Esophagus muscularis mucosa (tissue), 4 donors: ENCODE measurements around the gene KCNA1. TPM values are rescaled to one million over a fixed set of nuclear protein-coding genes. Genes with fewer than 3 reads are reported as not detected.

Experiments used
- DNase-seq: peaks from one replicate; pipeline ENCODE4 v3.0.0-alpha.2; 2017; ENCODE audit errors: extremely low spot score
- H3K27ac ChIP-seq, 4 donors: fragments of 200-600 bp; sonication (generic); replicated peaks in 1 of 4; 1 replicate in 3 of 4; 2 replicates in 1 of 4; pipeline ENCODE4 v1.5.1; 2016 to 2019; ENCODE audit warnings: mild to moderate bottlenecking in 1 of 4
- H3K27me3 ChIP-seq, 4 donors: fragments of 200-600 bp; sonication (generic); one replicate each; pipeline versions ENCODE4 v1.5.1 to v1.6.0; 2016 to 2019
- H3K36me3 ChIP-seq, 4 donors: fragments of 200-600 bp; sonication (generic); one replicate each; pipeline ENCODE4 v1.5.1; 2016 to 2019
- H3K4me1 ChIP-seq, 4 donors: fragments of 200-600 bp; sonication (generic); one replicate each; pipeline ENCODE4 v1.5.1; 2016 to 2019
- H3K4me3 ChIP-seq, 4 donors: fragments of 200-600 bp; sonication (generic); 1 replicate in 2 of 4; 2 replicates in 2 of 4; pipeline ENCODE4 v1.5.1; 2016 to 2019; ENCODE audit warnings: mild to moderate bottlenecking in 4 of 4, moderate library complexity in 1 of 4
- H3K9me3 ChIP-seq, 4 donors: fragments of 200-600 bp; sonication (generic); 1 replicate in 3 of 4; 2 replicates in 1 of 4; pipeline ENCODE4 v1.5.1; 2016 to 2019
- EP300 ChIP-seq: sonication (generic); formaldehyde crosslinking; IDR thresholded peaks from one replicate; pipeline ENCODE4 v1.6.1; 2017; ENCODE audit warnings: antibody characterized with exemption
- POLR2A ChIP-seq: fragments of 450-650 bp; IDR thresholded peaks from one replicate; pipeline ENCODE4 v1.6.1; 2017; ENCODE audit warnings: antibody characterized with exemption, moderate library complexity, mild to moderate bottlenecking, low read depth
- POLR2AphosphoS5 ChIP-seq, 2 donors: sonication (generic); formaldehyde crosslinking; IDR thresholded peaks; one replicate each; pipeline ENCODE4 v1.6.1; 2017; ENCODE audit warnings: antibody characterized with exemption in 2 of 2
- WGBS: methylation state at CpG from one replicate; pipeline ENCODE4 v1.1.5; 2018; 5-methylcytosine and 5-hydroxymethylcytosine counted together
- intact Hi-C: fragments of 100-400 bp; cut with DNase I; formaldehyde crosslinking; loops from one replicate; pipeline ENCODE4 v1.15.1; 2023
- total RNA-seq, 4 donors: library from RNA; depleted of rRNA; stranded (reverse); fragments of >200 nt; gene quantifications; one replicate each; pipeline versions ENCODE4 v1.1.0 to v1.2.1, GENCODE V29; 2016
- TF ChIP-seq, protein P1 (sequence below), 3 experiments: fragments of 200-600 bp in 2 of 3; fragments of 450-650 bp in 1 of 3; sonication (generic) in 2 of 3; IDR thresholded peaks; one replicate each; pipeline ENCODE4 v1.5.1; 2017 to 2019; ENCODE audit warnings: antibody characterized with exemption in 3 of 3, mild to moderate bottlenecking in 2 of 3, moderate library complexity in 1 of 3

Gene KCNA1
- total RNA-seq, 4 donors from 2014 or later: 0.17 to 0.71 TPM; not detected in 2

DNA sequence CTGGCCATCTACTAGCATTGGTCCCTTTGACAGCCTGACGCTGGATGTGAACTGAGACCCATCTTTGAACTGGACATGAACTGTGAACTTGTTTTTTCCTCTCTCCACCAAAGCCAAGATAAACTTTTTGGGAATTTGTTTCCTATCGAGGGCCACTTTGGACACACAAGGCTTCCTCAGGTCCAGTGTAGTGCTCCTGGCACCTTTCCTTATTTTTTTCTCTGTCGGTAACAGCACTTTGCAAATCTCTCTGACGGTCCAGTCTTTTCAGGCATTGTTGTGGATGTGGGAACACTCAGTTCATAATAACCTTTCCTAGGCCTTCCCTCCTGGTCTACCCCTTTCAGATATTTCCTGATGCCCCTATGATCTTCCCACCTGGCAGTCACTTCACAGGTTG lies 5.0 kb downstream of the KCNA1 start:
- Histone ChIP-seq H3K4me3 (no peak overlapping the region), H3K9me3 (no peaks in the 10 kb centered on the region), H3K36me3 (no peaks in the 10 kb centered on the region), H3K27me3 (peaks cover 0 to 52% (median 24%) of the 10 kb centered on the region in 4 donors), H3K27ac (no peak overlapping the region), H3K4me1 (peaks cover 15 to 18% (median 18%) of the 10 kb centered on the region in 4 donors)
- TF ChIP-seq POLR2A (no peak), EP300 (no peak), POLR2AphosphoS5 (IDR thresholded peaks at IDR 0.05) (no peak)
- TF ChIP-seq, protein P1, sequence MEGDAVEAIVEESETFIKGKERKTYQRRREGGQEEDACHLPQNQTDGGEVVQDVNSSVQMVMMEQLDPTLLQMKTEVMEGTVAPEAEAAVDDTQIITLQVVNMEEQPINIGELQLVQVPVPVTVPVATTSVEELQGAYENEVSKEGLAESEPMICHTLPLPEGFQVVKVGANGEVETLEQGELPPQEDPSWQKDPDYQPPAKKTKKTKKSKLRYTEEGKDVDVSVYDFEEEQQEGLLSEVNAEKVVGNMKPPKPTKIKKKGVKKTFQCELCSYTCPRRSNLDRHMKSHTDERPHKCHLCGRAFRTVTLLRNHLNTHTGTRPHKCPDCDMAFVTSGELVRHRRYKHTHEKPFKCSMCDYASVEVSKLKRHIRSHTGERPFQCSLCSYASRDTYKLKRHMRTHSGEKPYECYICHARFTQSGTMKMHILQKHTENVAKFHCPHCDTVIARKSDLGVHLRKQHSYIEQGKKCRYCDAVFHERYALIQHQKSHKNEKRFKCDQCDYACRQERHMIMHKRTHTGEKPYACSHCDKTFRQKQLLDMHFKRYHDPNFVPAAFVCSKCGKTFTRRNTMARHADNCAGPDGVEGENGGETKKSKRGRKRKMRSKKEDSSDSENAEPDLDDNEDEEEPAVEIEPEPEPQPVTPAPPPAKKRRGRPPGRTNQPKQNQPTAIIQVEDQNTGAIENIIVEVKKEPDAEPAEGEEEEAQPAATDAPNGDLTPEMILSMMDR (IDR thresholded peaks at IDR 0.05): no peak
- no peak for DNase-seq
- WGBS: 90% methylated on average over 4 of the region's 4 CpGs
- intact Hi-C loops: no loop called here

DNA sequence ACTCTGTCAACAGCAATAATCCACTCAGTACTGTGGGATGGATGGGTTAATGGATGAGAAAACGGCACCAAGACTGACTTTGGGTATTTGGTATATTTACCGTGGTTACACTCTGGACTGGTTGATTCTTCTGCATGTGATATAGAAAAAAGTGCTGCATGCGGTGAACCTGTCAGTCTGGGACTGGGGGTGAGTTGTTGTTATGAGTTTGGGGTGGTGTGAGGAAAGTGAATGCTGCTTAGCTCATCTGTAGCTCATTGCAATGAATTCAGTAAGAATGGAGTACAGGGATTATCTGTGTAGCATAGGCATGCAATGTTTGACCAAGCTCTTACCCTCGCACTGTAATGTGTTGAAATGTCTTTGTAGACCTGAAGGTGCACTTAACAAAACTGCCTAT lies 6.0 kb downstream of the KCNA1 start:
- Histone ChIP-seq H3K4me3 (no peak overlapping the region), H3K9me3 (no peaks in the 10 kb centered on the region), H3K36me3 (no peaks in the 10 kb centered on the region), H3K4me1 (peaks cover 5 to 8% (median 7%) of the 10 kb centered on the region in 4 donors), H3K27ac (no peak overlapping the region), H3K27me3 (peaks cover 0 to 51% (median 14%) of the 10 kb centered on the region in 4 donors)
- DNase-seq: no peak
- TF ChIP-seq, protein P1 (IDR thresholded peaks at IDR 0.05): no peak
- intact Hi-C loops: no loop called here
- 92% methylated on average over 4 of the region's 4 CpGs for WGBS

DNA sequence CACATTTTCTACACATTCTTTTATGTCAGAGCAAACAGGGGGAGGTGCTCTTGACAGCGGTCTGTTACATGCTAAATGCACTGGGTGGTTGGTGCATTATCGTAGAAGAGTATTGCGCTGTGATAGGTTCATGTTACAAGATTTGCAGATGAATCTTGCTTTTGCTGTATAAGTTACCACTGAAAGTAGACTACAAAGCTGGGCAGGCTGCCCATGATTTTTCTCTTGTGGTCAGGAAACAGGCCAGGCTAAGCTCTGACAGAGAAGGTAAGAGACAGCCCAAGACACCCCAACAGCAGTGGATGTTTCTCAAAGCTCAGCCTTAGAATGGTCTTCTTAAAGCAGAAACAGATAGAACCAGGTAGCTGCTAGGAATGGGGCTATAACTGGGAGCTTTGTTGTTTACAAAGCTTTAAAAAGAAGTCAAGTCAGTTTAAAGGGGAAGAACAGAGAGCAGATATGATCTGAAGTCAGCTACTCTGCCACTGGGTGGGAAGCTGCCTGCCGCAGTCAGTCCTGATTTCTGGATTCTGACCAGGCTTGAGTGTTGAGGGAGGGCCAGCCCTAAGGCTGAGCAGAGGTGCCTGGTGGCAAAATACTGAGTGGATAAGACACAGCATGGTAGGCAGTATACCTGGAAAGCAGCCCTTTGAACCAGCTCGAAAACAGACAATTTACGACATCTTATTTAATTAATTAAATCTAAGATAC lies 9.4 kb downstream of the KCNA1 start:
- peaks cover 0 to 33% (median 0%) of the 10 kb centered on the region in 4 donors for H3K27me3 ChIP-seq
- no peak overlapping the region for H3K4me3 ChIP-seq
- intact Hi-C loops: no loop called here
- H3K9me3 ChIP-seq: no peaks in the 10 kb centered on the region
- no peak overlapping the region for H3K27ac ChIP-seq
- H3K4me1 ChIP-seq: no peaks in the 10 kb centered on the region
- no peaks in the 10 kb centered on the region for H3K36me3 ChIP-seq
- TF ChIP-seq EP300 (no peak), POLR2AphosphoS5 (IDR thresholded peaks at IDR 0.05) (no peak), POLR2A (no peak)
- WGBS: 75% methylated on average over 6 of the region's 6 CpGs
- no peak for DNase-seq

DNA sequence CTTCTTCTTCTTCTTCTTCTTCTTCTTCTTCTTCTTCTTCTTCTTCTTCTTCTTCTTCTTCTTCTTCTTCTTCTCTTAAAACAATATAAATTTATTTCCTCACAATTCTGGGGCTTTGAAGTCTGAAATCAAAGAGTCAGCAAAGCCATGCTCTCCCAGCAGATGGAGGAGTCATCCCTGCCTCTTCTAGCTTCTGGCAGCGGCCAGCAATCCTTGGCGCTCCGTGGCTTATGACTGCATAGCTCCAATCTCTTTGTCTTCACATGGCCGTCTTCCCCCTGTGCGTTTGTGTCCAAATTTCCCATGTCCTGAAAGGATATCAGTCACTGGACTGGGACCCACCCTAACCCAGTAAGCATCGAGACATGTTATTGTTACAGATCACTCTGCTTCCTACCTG lies 22.9 kb downstream of the KCNA1 start:
- TF ChIP-seq POLR2AphosphoS5 (IDR thresholded peaks at IDR 0.05) (no peak), EP300 (no peak)
- 86% methylated on average over 6 of the region's 6 CpGs for WGBS
- Histone ChIP-seq H3K4me1 (no peaks in the 10 kb centered on the region), H3K36me3 (no peaks in the 10 kb centered on the region), H3K27ac (no peak overlapping the region), H3K9me3 (no peaks in the 10 kb centered on the region), H3K4me3 (no peak overlapping the region), H3K27me3 (peaks cover 0 to 31% (median 0%) of the 10 kb centered on the region in 4 donors)
- intact Hi-C loops: no loop called here
- no peak for DNase-seq

DNA sequence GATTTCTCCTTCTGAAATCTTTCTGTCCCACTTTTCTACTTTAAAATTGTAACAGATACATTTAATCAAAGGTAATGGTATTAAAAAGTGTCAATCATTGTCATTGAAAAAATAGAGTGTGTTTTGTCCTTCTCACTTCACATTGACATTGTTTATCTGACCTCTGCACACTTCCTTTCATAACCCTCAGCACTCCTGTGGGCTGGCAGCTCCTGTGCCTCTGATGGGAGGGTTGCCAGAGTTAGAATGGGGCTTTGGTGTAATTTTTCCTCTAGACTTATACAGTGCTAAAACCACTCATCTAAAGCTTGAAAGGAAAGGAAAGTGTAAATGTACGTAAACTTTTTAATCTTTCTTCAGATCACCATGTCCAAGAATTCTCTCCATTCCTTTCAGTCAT lies 23.7 kb downstream of the KCNA1 start:
- intact Hi-C loops: no loop called here
- H3K4me1 ChIP-seq: no peaks in the 10 kb centered on the region
- peaks cover 0 to 36% (median 0%) of the 10 kb centered on the region in 4 donors for H3K27me3 ChIP-seq
- TF ChIP-seq POLR2A: no peak
- no peak for DNase-seq
- no peak overlapping the region for H3K4me3 ChIP-seq
- H3K27ac ChIP-seq: no peak overlapping the region
- no peaks in the 10 kb centered on the region for H3K9me3 ChIP-seq
- 71% methylated on average over 1 of the region's 1 CpG for WGBS
- H3K36me3 ChIP-seq: no peaks in the 10 kb centered on the region

DNA sequence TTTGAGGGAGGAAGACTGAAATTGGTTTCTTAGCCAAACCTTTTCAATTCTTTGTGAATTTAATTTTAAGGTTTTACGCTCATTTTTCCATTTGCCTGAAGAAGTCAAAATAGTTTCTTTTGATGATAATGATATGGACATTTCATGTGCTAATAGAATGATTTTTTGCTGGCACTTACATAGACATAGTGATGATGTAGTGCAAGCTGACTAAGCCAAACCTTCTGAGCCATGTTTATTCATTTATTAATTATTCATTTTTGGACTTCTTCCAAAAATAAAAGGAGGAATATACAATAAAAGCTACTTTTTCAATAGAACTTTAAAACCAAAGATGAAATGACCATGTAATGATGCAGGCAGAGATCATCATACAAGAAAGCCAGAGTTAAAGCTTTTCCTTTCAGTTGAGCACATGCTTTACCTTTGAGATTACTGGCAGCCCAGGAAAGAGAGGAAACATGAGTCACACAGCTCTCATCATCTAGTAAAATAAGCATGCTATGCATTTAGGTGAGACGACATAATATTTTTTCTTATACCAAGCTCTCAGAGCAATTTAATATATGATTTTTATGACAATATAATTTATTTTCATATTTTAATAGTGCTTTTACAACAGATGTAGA lies 24.8 kb downstream of the KCNA1 start:
- DNase-seq: no peak
- Histone ChIP-seq H3K27me3 (peaks cover 0 to 39% (median 0%) of the 10 kb centered on the region in 4 donors), H3K4me1 (no peaks in the 10 kb centered on the region), H3K9me3 (no peaks in the 10 kb centered on the region), H3K4me3 (no peak overlapping the region), H3K27ac (no peak overlapping the region), H3K36me3 (no peaks in the 10 kb centered on the region)
- TF ChIP-seq, protein P1 (IDR thresholded peaks at IDR 0.05): no peak
- 63% methylated on average over 2 of the region's 2 CpGs for WGBS
- intact Hi-C loops: no loop called here
